NT2/D1 (cell line): ENCODE measurements around the gene SLC24A3.

Experiments
- DNase-seq: peaks from one replicate; pipeline ENCODE4 v3.0.0-alpha.2; 2011; ENCODE audit warnings: low read depth, low spot score
- H3K27me3 ChIP-seq: 2 replicates; pipeline ENCODE4 v1.6.0; 2011; ENCODE audit warnings: mild to moderate bottlenecking; ENCODE audit not compliant: insufficient read length, insufficient read depth
- H3K36me3 ChIP-seq: 2 replicates; pipeline ENCODE4 v1.6.1; 2011; ENCODE audit warnings: mild to moderate bottlenecking, low read length, mixed read lengths; ENCODE audit not compliant: insufficient read depth, insufficient read length
- H3K4me1 ChIP-seq: 2 replicates; pipeline ENCODE4 v1.5.1; 2011; ENCODE audit not compliant: insufficient read depth, insufficient read length
- H3K4me3 ChIP-seq: 2 replicates; pipeline ENCODE4 v1.5.1; 2011; ENCODE audit warnings: low read depth; ENCODE audit not compliant: insufficient read length
- H3K9ac ChIP-seq: 2 replicates; pipeline ENCODE4 v1.6.0; 2011; ENCODE audit warnings: low read depth; ENCODE audit not compliant: insufficient read length
- H3K9me3 ChIP-seq: 2 replicates; pipeline ENCODE4 v1.5.1; 2011; ENCODE audit warnings: mild to moderate bottlenecking, low read length; ENCODE audit not compliant: insufficient read depth
- SUZ12 ChIP-seq: IDR thresholded peaks from 2 replicates; pipeline ENCODE4 v1.6.1; 2011; ENCODE audit not compliant: insufficient read length, insufficient read depth; ENCODE audit errors: extremely low read depth
- YY1 ChIP-seq: IDR thresholded peaks from 2 replicates; pipeline ENCODE4 v1.6.1; 2011; ENCODE audit not compliant: insufficient read length, insufficient read depth
- ZNF274 ChIP-seq: IDR thresholded peaks from 2 replicates; pipeline ENCODE4 v1.6.1; 2011; ENCODE audit warnings: mild to moderate bottlenecking, low read depth, low read length

Gene SLC24A3

GRCh38 chr20:19416627-19417026 lies 204.2 kb downstream of the SLC24A3 start:
- no peak overlapping the region for H3K4me3 ChIP-seq
- H3K27me3 ChIP-seq, result no peaks in the 10 kb centered on the region
- TF ChIP-seq YY1 (no peak), SUZ12 (no peak), ZNF274 (no peak)
- no peak overlapping the region for H3K9ac ChIP-seq
- DNase-seq, result no peak
- peaks cover 2% of the 10 kb centered on the region for H3K4me1 ChIP-seq
- H3K9me3 ChIP-seq, result no peaks in the 10 kb centered on the region
- no peaks in the 10 kb centered on the region for H3K36me3 ChIP-seq

DNA sequence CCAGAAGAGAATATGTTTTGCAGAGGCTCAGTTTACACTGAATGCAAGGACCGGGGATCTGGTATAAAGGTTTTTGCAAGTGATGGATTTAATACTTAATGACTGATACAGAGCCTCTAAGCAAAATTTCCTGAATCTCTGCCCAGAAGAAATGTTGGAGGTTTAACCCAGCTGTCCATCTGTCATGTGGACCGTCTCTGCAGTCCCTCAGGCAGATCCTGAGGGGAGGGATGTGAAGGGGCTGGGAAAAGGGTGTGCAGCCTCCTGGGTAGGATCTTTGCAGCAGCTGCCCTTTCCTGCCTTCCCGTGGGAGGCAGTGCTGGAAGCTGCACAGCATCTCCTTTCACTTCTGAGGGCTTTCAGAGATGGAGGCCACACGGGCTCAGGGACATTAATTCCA lies 207.0 kb downstream of the SLC24A3 start:
- no peak overlapping the region for H3K9ac ChIP-seq
- H3K4me3 ChIP-seq, result no peak overlapping the region
- H3K9me3 ChIP-seq, result no peaks in the 10 kb centered on the region
- no peaks in the 10 kb centered on the region for H3K36me3 ChIP-seq
- H3K27me3 ChIP-seq, result no peaks in the 10 kb centered on the region
- no peak for DNase-seq
- TF ChIP-seq YY1 (no peak), ZNF274 (no peak), SUZ12 (no peak)
- peaks cover 9% of the 10 kb centered on the region for H3K4me1 ChIP-seq

DNA sequence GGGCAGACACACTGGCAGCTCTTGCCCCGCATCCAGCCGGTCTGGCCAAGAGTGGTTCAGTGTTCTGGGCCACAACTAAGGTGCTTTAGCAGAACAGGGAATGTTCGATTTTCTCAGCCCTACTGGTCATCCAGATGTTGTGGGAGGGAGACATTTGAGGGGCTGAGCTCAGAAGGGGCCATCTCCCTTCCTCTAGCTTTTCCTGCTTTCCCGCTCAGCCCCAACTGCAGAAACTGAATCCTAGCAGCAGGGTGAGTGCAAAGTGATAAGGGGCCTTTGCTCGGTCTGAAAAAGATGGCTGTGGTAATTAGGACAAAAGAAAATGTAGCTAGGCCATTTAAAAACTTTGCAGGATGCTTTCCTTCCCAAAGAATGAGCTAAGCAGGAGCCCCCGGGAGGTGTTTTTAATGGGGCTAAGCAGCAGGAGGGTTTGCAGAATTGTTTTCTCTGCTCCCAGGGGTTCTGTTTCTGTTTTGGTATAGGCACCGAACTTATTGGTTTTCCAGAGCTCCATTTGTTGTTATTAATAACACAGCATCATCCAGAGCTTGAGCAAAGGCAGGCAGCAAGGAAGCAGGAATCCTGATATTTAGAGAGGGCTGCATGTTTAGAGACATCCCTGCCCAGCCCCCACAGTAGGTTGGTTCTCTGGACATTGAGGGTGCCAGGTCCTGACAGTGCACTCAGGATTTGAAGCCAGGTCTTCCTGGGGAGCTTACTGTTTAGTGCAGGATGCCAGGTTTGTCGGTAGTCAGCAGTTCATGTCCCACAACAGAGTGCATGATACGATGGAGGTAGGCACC lies 210.9 kb downstream of the SLC24A3 start:
- peak overlapping the region; percentile 6 for H3K9ac ChIP-seq
- H3K4me3 ChIP-seq, result no peak overlapping the region
- no peak for DNase-seq
- H3K36me3 ChIP-seq, result no peaks in the 10 kb centered on the region
- no peaks in the 10 kb centered on the region for H3K27me3 ChIP-seq
- H3K9me3 ChIP-seq, result no peaks in the 10 kb centered on the region
- peaks cover 11% of the 10 kb centered on the region for H3K4me1 ChIP-seq
- TF ChIP-seq ZNF274 (no peak), SUZ12 (no peak), YY1 (no peak)

DNA sequence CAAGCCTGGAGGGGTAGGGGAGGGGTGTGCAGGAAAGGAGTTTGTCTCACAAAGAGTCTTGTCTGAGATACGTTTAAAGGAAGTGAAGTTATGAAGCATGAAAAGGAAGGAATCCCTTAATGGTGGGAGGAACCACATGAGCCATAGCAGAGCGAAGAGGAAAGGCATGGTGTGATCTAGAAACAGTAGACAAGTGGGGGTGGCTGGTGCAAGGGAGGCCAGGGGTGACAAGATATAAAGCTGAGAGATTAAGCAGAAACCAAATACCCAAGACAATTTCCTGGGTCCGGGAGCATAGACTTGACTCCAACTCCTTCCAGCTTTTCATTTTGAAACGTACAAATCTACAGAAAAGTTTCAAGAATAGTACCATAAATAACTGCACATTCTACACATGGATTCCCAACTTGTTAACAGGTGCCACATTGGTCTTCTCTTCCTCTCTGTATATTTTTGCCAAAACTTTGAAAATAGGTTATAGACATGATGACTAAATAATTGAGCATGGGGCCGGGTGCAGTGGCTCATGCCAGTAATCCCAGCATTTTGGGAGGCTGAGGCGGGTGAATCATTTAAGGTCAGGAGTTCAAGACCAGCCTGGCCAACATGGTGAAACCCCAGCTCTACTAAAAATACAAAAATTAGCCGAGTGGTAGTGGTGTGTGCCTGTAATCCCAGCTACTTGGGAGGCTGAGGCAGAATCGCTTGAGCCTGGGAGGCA lies 211.6 kb downstream of the SLC24A3 start:
- Histone ChIP-seq H3K4me3 (no peak overlapping the region), H3K9ac (peak overlapping the region; percentile 6), H3K27me3 (no peaks in the 10 kb centered on the region), H3K4me1 (peaks cover 11% of the 10 kb centered on the region), H3K9me3 (no peaks in the 10 kb centered on the region), H3K36me3 (no peaks in the 10 kb centered on the region)
- TF ChIP-seq ZNF274, result no peak
- TF ChIP-seq YY1, result no peak
- TF ChIP-seq SUZ12, result no peak
- DNase-seq, result no peak

DNA sequence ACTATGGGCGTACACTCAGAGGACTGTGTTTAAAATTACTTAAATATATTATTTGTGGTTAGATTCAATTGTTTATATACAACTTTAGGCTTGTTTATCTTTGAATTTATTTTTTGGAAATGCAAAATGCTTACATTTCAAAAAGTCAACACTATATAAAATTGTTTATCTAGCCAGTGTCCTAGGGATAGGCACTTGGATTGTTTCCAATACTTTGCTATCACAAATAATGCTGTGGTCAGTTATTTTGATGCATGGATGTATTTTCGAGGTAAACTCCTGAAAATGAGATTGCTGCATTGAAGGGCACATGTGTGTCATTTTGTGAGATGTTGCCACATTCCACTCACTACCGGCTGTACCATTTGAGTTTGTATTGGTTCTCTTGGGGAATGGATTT lies 213.9 kb downstream of the SLC24A3 start:
- H3K4me3 ChIP-seq, result no peak overlapping the region
- H3K36me3 ChIP-seq, result no peaks in the 10 kb centered on the region
- no peak for DNase-seq
- TF ChIP-seq YY1 (no peak), ZNF274 (no peak), SUZ12 (no peak)
- H3K9me3 ChIP-seq, result no peaks in the 10 kb centered on the region
- H3K4me1 ChIP-seq, result peaks cover 11% of the 10 kb centered on the region
- no peak overlapping the region for H3K9ac ChIP-seq
- H3K27me3 ChIP-seq, result no peaks in the 10 kb centered on the region

DNA sequence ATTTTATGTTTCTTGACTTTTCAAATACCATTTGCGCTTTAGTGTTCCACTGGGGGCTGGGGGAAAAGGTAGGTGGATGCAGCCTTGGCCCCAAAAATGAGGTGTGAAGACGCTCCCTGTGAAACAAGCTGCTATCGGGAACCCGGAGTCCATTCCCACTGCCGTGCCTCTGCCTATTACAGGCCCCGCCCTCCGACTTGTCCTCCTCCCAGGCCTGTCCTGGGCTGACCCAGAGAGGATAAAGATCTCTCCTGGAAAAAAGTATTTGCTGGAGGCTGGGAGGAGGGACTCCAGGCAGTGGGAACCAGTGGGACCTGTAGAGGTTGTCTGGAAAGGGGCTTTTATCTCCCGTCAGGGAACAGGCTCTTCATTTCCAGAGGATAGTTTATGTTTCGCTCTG lies 215.0 kb downstream of the SLC24A3 start:
- no peak for DNase-seq
- Histone ChIP-seq H3K9me3 (no peaks in the 10 kb centered on the region), H3K27me3 (no peaks in the 10 kb centered on the region), H3K36me3 (no peaks in the 10 kb centered on the region), H3K4me3 (no peak overlapping the region), H3K4me1 (peaks cover 8% of the 10 kb centered on the region), H3K9ac (no peak overlapping the region)
- TF ChIP-seq YY1 (no peak), SUZ12 (no peak), ZNF274 (no peak)

DNA sequence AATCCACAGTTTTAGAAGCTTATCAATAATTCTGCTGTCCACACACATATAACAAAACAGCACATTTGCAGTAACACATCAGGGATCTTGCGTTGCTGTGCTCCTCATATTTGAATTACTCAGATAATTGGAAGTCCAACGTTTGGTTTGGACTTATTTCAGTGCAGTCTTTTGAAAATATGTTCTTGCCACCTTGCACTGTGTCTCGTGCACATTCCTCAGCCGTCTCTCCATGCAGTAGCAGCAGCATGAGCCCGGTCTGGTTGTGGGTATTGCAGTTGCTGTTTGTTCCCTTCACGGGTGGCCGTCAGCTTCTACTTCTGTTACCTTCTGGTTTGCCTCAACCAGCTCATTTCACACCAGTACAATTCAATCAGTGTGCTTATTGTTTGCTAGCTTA lies 215.5 kb downstream of the SLC24A3 start:
- Histone ChIP-seq H3K9me3 (no peaks in the 10 kb centered on the region), H3K9ac (no peak overlapping the region), H3K27me3 (no peaks in the 10 kb centered on the region), H3K4me3 (no peak overlapping the region), H3K36me3 (no peaks in the 10 kb centered on the region), H3K4me1 (peaks cover 6% of the 10 kb centered on the region)
- DNase-seq, result no peak
- TF ChIP-seq ZNF274 (no peak), SUZ12 (no peak), YY1 (no peak)
